NT2/D1 (cell line): ENCODE measurements around the gene PTRHD1.

ENCODE experiments used
- DNase-seq: peaks from one replicate; pipeline ENCODE4 v3.0.0-alpha.2; 2011; ENCODE audit warnings: low read depth, low spot score
- H3K27me3 ChIP-seq: 2 replicates; pipeline ENCODE4 v1.6.0; 2011; ENCODE audit warnings: mild to moderate bottlenecking; ENCODE audit not compliant: insufficient read length, insufficient read depth
- H3K36me3 ChIP-seq: 2 replicates; pipeline ENCODE4 v1.6.1; 2011; ENCODE audit warnings: mild to moderate bottlenecking, low read length, mixed read lengths; ENCODE audit not compliant: insufficient read depth, insufficient read length
- H3K4me1 ChIP-seq: 2 replicates; pipeline ENCODE4 v1.5.1; 2011; ENCODE audit not compliant: insufficient read depth, insufficient read length
- H3K4me3 ChIP-seq: 2 replicates; pipeline ENCODE4 v1.5.1; 2011; ENCODE audit warnings: low read depth; ENCODE audit not compliant: insufficient read length
- H3K9ac ChIP-seq: 2 replicates; pipeline ENCODE4 v1.6.0; 2011; ENCODE audit warnings: low read depth; ENCODE audit not compliant: insufficient read length
- H3K9me3 ChIP-seq: 2 replicates; pipeline ENCODE4 v1.5.1; 2011; ENCODE audit warnings: mild to moderate bottlenecking, low read length; ENCODE audit not compliant: insufficient read depth
- SUZ12 ChIP-seq: IDR thresholded peaks from 2 replicates; pipeline ENCODE4 v1.6.1; 2011; ENCODE audit not compliant: insufficient read length, insufficient read depth; ENCODE audit errors: extremely low read depth
- YY1 ChIP-seq: IDR thresholded peaks from 2 replicates; pipeline ENCODE4 v1.6.1; 2011; ENCODE audit not compliant: insufficient read length, insufficient read depth
- ZNF274 ChIP-seq: IDR thresholded peaks from 2 replicates; pipeline ENCODE4 v1.6.1; 2011; ENCODE audit warnings: mild to moderate bottlenecking, low read depth, low read length

The PTRHD1 gene

DNA sequence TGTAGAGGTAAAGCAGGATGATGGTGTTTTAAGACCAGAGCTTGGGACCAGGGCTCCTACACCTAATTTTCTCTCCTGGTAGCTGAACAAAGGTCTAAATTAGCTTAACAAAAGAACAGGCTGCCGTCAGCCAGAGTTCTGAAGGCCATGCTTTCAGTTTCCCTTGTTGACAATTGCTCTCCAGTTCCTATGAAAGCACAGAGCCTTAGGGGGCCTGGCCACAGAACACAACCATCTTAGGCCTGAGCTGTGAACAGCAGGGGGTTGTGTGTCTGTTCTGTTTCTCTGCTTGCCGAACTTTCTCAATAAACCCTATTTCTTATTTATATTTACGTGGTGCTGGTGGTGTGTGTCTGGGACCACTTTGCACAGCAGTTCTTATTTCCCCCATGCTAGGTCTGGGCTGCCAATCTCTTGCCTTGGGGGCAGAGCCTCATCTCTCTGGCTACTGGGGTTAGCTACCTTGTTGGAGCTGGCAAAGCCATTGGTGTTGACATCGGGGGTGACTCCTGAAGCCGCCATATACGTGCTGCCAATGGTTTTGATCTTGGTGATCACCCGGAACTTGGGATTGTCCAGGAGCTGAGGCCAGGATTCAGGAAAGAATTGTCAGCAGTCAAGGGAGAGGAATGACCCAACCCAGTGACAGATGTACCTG, 29.0 kb upstream of the PTRHD1 start:
- H3K9ac ChIP-seq = no peak overlapping the region
- H3K4me1 ChIP-seq = peaks cover 17% of the 10 kb centered on the region
- DNase-seq = peak; percentile 91
- H3K9me3 ChIP-seq = peaks cover 5% of the 10 kb centered on the region; the same call in 1 of the 2 replicates
- H3K27me3 ChIP-seq = no peaks in the 10 kb centered on the region
- H3K36me3 ChIP-seq = peaks cover 76% of the 10 kb centered on the region
- TF ChIP-seq YY1 (no peak), SUZ12 (no peak), ZNF274 (no peak)
- H3K4me3 ChIP-seq = no peak overlapping the region

DNA sequence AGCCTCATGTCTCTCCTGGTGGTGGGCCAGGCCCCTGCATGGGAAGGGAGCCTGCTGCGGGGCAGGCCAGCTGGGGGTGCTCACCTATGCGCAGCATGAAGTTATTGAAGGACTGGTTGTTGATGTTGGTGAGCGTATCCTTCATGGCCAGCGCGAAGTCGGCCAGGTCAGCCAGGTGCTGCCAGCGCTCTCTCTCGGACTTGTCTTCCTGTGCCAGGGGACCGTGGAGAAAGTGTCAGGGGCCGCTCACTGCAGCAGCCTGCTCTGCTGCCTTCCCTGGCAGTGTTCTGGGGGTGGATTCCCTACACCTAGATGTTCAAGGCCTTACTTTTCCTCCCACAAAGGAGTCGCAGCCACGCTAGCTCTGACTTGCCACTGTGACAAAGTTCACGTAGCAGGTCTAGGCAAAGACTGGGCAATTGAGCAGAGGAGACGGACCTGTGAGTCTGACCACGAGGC, 28.3 kb upstream of the PTRHD1 start:
- peaks cover 5% of the 10 kb centered on the region; the same call in 1 of the 2 replicates for H3K9me3 ChIP-seq
- no peak overlapping the region for H3K4me3 ChIP-seq
- H3K36me3 ChIP-seq = peaks cover 82% of the 10 kb centered on the region
- peak overlapping the region; percentile 62 for H3K9ac ChIP-seq
- no peaks in the 10 kb centered on the region for H3K27me3 ChIP-seq
- peaks cover 17% of the 10 kb centered on the region for H3K4me1 ChIP-seq
- DNase-seq = no peak
- TF ChIP-seq ZNF274 (no peak), YY1 (no peak), SUZ12 (no peak)

DNA sequence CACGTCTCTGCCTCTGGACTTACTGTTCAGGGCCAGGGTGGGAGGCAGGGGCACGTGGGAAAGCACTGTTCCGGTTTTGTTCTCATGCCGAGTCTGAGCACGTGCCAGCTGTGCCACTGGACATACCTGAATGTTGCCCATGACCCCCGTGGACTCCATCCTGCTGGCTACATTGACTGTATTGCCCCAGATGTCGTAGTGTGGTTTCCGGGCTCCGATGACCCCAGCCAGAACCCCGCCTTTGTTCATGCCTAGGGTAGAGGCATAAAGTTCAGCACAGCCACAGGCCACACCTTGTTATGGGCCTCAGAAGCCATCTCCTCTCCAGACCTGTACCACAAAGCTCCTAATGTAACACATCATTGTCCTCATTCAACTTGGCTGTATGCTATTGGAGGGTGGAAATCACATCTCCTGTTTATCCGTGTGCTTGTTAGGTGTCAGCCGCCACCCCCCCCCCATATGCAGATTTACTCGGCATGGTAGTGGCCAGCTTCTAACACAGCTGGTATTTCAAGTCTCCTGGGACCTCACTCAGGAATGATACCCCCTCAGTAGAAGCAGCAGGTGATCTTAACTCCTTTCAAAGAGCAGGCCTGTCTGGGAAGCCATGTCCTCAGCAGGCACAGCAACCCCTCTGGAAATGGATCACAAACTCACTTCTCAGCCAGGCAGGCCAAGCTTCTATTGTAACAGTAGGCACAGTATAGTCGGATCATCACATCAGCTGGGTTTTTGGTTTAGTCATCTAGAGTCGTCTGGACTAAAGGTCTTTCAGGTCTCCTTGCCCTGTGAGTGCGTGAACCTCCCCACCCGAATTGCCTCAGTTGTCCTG, 27.6 kb upstream of the PTRHD1 start:
- no peak for DNase-seq

DNA sequence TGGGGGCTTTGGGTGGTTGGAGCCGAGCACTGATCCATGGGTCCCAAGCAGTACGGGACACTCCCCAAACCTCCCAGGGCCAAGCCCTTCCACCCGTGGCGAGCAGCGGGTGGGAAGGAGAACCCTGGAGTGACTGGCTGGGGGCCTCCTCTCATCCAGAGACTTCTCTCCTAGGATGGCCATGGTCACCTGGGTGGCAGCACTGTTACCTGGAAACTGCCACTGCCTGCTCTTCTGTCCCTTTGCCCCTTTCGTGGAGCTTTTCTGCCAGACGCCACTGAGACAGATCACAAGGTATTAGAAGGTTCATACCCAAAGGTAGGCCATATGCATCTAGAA, 27.0 kb upstream of the PTRHD1 start:
- Histone ChIP-seq H3K4me1 (peaks cover 17% of the 10 kb centered on the region), H3K4me3 (no peak overlapping the region), H3K36me3 (peaks cover 89% of the 10 kb centered on the region), H3K9me3 (peaks cover 5% of the 10 kb centered on the region; the same call in 1 of the 2 replicates), H3K27me3 (no peaks in the 10 kb centered on the region), H3K9ac (no peak overlapping the region)
- TF ChIP-seq YY1 = no peak
- no peak for TF ChIP-seq SUZ12
- TF ChIP-seq ZNF274 = no peak
- DNase-seq = no peak

More for the DNA sequence above, 27.6 kb upstream of the PTRHD1 start:
- Histone ChIP-seq H3K4me1 (peaks cover 17% of the 10 kb centered on the region), H3K9ac (peak overlapping the region; percentile 62), H3K9me3 (peaks cover 5% of the 10 kb centered on the region; the same call in 1 of the 2 replicates), H3K4me3 (no peak overlapping the region), H3K36me3 (peaks cover 87% of the 10 kb centered on the region), H3K27me3 (no peaks in the 10 kb centered on the region)
- TF ChIP-seq ZNF274 = no peak
- no peak for TF ChIP-seq SUZ12
- no peak for TF ChIP-seq YY1

DNA sequence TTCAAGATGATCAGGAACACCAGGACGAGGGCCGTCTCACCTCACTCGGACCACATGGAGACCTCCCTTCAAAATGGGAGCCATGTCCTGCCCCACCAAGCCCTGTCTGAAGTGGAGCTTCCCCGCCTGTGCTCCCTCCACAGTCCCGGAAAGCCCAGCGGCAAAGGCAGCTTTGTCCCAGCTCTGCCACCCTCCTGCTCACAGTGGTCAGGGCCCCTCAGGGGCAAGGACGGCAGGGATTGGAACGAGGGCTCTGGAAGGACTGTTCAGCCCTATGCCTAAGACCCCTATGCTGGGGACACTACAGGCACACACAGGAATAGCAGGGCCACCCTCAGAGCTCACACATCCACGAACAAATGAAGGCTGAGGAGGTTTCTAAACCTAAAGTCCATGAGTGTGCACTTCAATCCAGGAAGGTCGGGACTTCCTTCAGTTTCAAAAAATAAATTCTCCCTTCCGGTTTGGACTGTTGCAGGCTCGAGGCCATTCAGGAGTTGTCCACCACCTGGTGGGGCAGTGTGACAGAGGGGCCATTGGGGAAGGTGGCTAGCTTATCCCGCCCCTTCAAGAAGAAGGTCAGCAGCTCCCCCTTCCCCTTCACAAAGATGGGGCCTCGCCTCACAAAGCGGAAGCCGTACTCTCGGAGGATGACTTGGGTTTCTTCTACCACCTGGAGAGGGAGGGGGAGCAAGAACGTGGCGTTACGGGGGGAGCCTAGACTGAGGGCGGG, 26.4 kb upstream of the PTRHD1 start:
- Histone ChIP-seq H3K9me3 (0 out of 2 replicates have a peak, but pooled peaks cover under 1% of the 10 kb centered on the region), H3K4me1 (peaks cover 17% of the 10 kb centered on the region), H3K27me3 (no peaks in the 10 kb centered on the region), H3K4me3 (no peak overlapping the region), H3K9ac (no peak overlapping the region), H3K36me3 (peaks cover 88% of the 10 kb centered on the region)
- no peak for DNase-seq
- TF ChIP-seq ZNF274 (no peak), YY1 (no peak), SUZ12 (no peak)

DNA sequence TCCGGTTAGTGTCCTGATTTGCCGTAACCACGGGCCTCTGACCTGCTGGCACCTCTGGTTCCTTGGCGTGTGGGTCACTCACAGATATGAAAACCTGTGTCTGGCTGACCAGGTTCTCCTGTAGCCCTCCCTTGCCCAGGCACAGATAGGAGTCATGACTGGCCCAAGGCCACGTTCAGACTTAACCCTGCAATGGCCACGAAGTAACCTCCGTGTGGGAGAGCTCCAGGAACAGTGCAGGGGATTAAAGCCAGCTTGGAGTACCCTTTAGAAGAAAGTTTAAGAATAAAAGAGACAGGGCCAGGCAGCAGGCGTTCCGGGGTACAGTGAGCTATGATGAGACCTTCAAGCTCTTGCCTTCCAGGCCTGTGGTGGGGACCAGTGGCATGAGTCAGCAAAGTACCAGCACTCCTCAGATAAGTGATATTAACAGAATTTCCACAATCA, 25.6 kb upstream of the PTRHD1 start:
- H3K4me1 ChIP-seq = peaks cover 17% of the 10 kb centered on the region
- no peak overlapping the region for H3K4me3 ChIP-seq
- no peaks in the 10 kb centered on the region for H3K9me3 ChIP-seq
- H3K27me3 ChIP-seq = no peaks in the 10 kb centered on the region
- no peak for DNase-seq
- H3K36me3 ChIP-seq = peaks cover 89% of the 10 kb centered on the region
- TF ChIP-seq SUZ12 = no peak
- no peak overlapping the region for H3K9ac ChIP-seq

DNA sequence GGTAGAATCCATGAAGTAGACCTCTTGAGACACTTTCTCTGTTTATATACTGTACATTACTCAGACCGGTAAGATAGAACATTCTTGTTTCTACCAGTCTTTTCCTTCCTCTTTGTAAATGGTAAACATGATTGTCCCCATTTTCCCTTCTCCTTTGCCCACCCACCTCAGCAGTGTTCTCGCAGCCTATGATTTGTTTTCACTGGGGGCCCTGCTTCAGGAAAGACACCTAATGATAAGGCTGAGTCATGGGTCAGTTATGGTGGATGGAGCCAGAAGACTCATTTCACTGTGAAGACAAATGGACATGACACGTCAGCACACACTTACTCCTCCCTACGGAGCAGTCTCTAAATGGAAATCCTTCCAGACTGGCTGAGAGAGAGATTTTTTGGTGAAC, 23.7 kb upstream of the PTRHD1 start:
- no peak for DNase-seq
- Histone ChIP-seq H3K4me3 (no peak overlapping the region), H3K36me3 (peaks cover 88% of the 10 kb centered on the region)

More for the DNA sequence above, 23.7 kb upstream of the PTRHD1 start:
- TF ChIP-seq SUZ12 (no peak), ZNF274 (no peak), YY1 (no peak)
- H3K9me3 ChIP-seq = no peaks in the 10 kb centered on the region
- no peaks in the 10 kb centered on the region for H3K27me3 ChIP-seq
- peaks cover 8% of the 10 kb centered on the region for H3K4me1 ChIP-seq
- H3K9ac ChIP-seq = no peak overlapping the region
